Upper lobe of right lung (tissue), 1 donor: ENCODE data around the gene WDR7. TPM values are rescaled to one million over a fixed set of nuclear protein-coding genes. Genes with fewer than 3 reads are reported as not detected.

Source experiments
- ATAC-seq: fragments of 200-7000 bp; cut with Tn5 transposase; one replicate; pipeline ENCODE4 v1.9.1; 2020; ENCODE audit warnings: mild to moderate bottlenecking, moderate library complexity
- DNase-seq: peaks from one replicate; pipeline ENCODE4 v3.0.0-alpha.2; 2020
- H3K27ac ChIP-seq: fragments of 200-600 bp; one replicate; pipeline ENCODE4 v1.8.0; 2022
- H3K27me3 ChIP-seq: fragments of 200-600 bp; one replicate; pipeline ENCODE4 v1.8.0; 2022; ENCODE audit warnings: mild to moderate bottlenecking
- H3K36me3 ChIP-seq: fragments of 200-600 bp; one replicate; pipeline ENCODE4 v1.8.0; 2022
- H3K4me1 ChIP-seq: fragments of 200-600 bp; one replicate; pipeline ENCODE4 v1.8.0; 2022
- H3K4me3 ChIP-seq: fragments of 200-600 bp; one replicate; pipeline ENCODE4 v1.8.0; 2022; ENCODE audit warnings: mild to moderate bottlenecking
- H3K9me3 ChIP-seq: fragments of 200-600 bp; one replicate; pipeline ENCODE4 v1.8.0; 2022
- CTCF ChIP-seq: fragments of 200-600 bp; IDR thresholded peaks from one replicate; pipeline ENCODE4 v1.8.0; 2022; ENCODE audit warnings: antibody characterized with exemption
- intact Hi-C: fragments of 100-400 bp; cut with DNase I; formaldehyde crosslinking; loops from one replicate; pipeline ENCODE4 v1.11.0; 2022
- total RNA-seq: library from RNA; stranded (reverse); fragmentation: NEBNext Ultra II Directional; extraction: Animal tissue kit (Norgen Biotek cat#: 25700); gene quantifications from one replicate; pipeline ENCODE4 v1.2.1, GENCODE V29; 2021
- donor health status: DM: no; HTN: yes; CAD: no; lungs with severe emphysema.

WDR7 gene
- total RNA-seq, 1 donor from 2014 or later: 30.7 TPM

- Histone ChIP-seq H3K9me3 (no peaks in the 10 kb centered on the region), H3K27ac (no peak overlapping the region), H3K4me3 (no peak overlapping the region), H3K27me3 (no peaks in the 10 kb centered on the region), H3K36me3 (no peaks in the 10 kb centered on the region), H3K4me1 (no peaks in the 10 kb centered on the region)
- intact Hi-C loops: no loop called here
- TF ChIP-seq CTCF: no peak
- ATAC-seq (no peak), DNase-seq (no peak)
Observed at GRCh38 chr18:56953428-56954198, 302.5 kb downstream of the WDR7 start.

- intact Hi-C loops: no loop called here
- TF ChIP-seq CTCF: no peak
- Histone ChIP-seq H3K4me1 (no peaks in the 10 kb centered on the region), H3K27ac (no peak overlapping the region), H3K4me3 (no peak overlapping the region), H3K9me3 (no peaks in the 10 kb centered on the region), H3K36me3 (no peaks in the 10 kb centered on the region), H3K27me3 (no peaks in the 10 kb centered on the region)
- DNase-seq (no peak), ATAC-seq (no peak)
Observed at GRCh38 chr18:56955490-56955889, 304.3 kb downstream of the WDR7 start.

- intact Hi-C loops: no loop called here
- no peaks in the 10 kb centered on the region for H3K36me3 ChIP-seq
- H3K27me3 ChIP-seq: no peaks in the 10 kb centered on the region
Observed at GRCh38 chr18:56959120-56959519, 308.0 kb downstream of the WDR7 start.

GRCh38 chr18:56962322-56962721 is 311.2 kb downstream of the WDR7 start:
- no peak overlapping the region for H3K27ac ChIP-seq
- H3K27me3 ChIP-seq: no peaks in the 10 kb centered on the region
- DNase-seq: no peak
- H3K9me3 ChIP-seq: no peaks in the 10 kb centered on the region
- intact Hi-C loops: no loop called here
- no peaks in the 10 kb centered on the region for H3K36me3 ChIP-seq
- no peak for ATAC-seq
- no peaks in the 10 kb centered on the region for H3K4me1 ChIP-seq
- H3K4me3 ChIP-seq: no peak overlapping the region
- no peak for TF ChIP-seq CTCF

More at GRCh38 chr18:56959120-56959519, 308.0 kb downstream of the WDR7 start:
- H3K4me1 ChIP-seq: no peaks in the 10 kb centered on the region
- DNase-seq (no peak), ATAC-seq (no peak)
- TF ChIP-seq CTCF: no peak
- no peak overlapping the region for H3K4me3 ChIP-seq
- no peaks in the 10 kb centered on the region for H3K9me3 ChIP-seq
- H3K27ac ChIP-seq: no peak overlapping the region

GRCh38 chr18:56967035-56967434 is 315.9 kb downstream of the WDR7 start:
- intact Hi-C loops: no loop called here
- H3K36me3 ChIP-seq: no peaks in the 10 kb centered on the region
- no peak for TF ChIP-seq CTCF
- DNase-seq: no peak
- H3K4me3 ChIP-seq: no peak overlapping the region
- no peaks in the 10 kb centered on the region for H3K9me3 ChIP-seq
- H3K27me3 ChIP-seq: no peaks in the 10 kb centered on the region
- H3K4me1 ChIP-seq: no peaks in the 10 kb centered on the region
- no peak for ATAC-seq
- H3K27ac ChIP-seq: no peak overlapping the region
